Measurements from ENCODE around the gene FCER2. TPM values are rescaled to one million over a fixed set of nuclear protein-coding genes. Genes with fewer than 3 reads are reported as not detected.

FCER2 gene
- total and polyA plus RNA-seq, 2 of the 13 experiments (the other 11 are each of a cell fraction or from before 2014, with no cell fraction given) = not detected

DNA sequence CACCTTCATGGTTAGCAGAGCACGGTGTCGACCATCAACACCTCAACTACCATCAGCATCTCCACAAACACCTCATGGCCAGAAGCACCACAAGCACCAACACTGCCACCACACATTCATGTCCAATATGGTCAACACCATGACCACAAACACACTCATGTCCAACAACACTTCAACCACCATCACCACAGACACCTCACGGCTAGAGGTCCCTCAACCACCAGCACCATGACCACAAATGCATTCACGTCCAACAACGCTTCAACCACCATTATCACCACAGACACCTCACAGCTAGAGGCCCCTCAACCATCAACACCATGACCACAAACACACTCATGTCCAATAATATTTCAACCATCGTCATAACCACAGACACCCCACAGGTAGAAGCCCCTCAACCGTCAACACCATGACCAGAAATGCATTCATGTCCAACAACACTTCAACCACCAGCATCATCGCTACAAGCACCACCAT, 11.1 kb downstream of the FCER2 start (continued):
- TF ChIP-seq EP300 (IDR thresholded peaks at IDR 0.05; ENCODE audit: low read depth in 2 of 2, low read length in 2 of 2) (no peak), EP300 (CRISPR knock-in tag; IDR thresholded peaks at IDR 0.05; ENCODE audit: borderline replicate concordance) (no peak), ZNF775 (CRISPR knock-in tag; IDR thresholded peaks at IDR 0.05; ENCODE audit: borderline replicate concordance) (no peak), JUN (CRISPR knock-in tag; IDR thresholded peaks at IDR 0.05) (no peak), HNRNPUL1 (IDR thresholded peaks at IDR 0.05; ENCODE audit: low read depth, low read length) (no peak), CC2D1A (CRISPR knock-in tag; IDR thresholded peaks at IDR 0.05) (no peak), FOXA1 (IDR thresholded peaks at IDR 0.05) (no peak), FOXA1 (CRISPR knock-in tag; IDR thresholded peaks at IDR 0.05) (no peak)
- TF ChIP-seq, protein P1, sequence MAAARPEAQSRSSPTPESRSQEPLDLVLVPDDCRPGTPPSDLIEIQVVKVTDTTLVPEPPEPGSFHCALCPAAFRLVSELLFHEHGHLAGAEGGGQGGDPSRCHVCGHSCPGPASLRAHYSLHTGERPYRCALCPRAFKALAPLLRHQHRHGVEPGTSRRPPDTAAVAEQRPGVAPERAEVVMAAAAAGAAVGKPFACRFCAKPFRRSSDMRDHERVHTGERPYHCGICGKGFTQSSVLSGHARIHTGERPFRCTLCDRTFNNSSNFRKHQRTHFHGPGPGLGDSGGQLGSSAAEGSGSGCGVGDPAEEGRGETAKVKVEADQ (CRISPR knock-in tag; IDR thresholded peaks at IDR 0.05; ENCODE audit: borderline replicate concordance) = no peak
- TF ChIP-seq, protein P2, sequence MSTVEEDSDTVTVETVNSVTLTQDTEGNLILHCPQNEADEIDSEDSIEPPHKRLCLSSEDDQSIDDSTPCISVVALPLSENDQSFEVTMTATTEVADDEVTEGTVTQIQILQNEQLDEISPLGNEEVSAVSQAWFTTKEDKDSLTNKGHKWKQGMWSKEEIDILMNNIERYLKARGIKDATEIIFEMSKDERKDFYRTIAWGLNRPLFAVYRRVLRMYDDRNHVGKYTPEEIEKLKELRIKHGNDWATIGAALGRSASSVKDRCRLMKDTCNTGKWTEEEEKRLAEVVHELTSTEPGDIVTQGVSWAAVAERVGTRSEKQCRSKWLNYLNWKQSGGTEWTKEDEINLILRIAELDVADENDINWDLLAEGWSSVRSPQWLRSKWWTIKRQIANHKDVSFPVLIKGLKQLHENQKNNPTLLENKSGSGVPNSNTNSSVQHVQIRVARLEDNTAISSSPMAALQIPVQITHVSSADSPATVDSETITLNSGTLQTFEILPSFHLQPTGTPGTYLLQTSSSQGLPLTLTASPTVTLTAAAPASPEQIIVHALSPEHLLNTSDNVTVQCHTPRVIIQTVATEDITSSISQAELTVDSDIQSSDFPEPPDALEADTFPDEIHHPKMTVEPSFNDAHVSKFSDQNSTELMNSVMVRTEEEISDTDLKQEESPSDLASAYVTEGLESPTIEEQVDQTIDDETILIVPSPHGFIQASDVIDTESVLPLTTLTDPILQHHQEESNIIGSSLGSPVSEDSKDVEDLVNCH (CRISPR knock-in tag; IDR thresholded peaks at IDR 0.05) = no peak

DNA sequence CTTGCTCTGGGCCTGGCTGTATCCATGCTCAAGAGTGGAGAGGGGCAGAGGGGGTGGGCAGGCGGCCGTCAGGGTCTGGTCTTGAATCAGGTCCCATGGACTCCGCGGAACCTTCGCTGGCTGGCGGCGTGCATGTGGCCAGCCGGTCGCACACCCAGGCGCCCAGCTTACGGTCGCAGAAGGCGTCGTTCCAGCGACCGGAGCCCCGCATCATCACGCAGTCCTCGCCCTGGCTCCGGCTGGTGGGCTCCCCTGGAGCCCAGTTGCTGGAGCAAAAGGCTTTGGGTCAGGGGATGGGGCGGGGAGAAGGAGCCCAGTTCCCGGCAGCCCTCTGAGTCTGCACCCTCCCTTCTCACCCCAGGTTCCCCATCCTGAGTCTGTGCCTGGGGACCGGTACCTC, 12.8 kb downstream of the FCER2 start:
- Histone ChIP-seq H3K4me2 (ENCODE audit: low read depth, low read length) (no peak overlapping the region), H3K4me1 (ENCODE audit: insufficient read depth, low read length) (no peaks in the 10 kb centered on the region), H4K20me1 (ENCODE audit: insufficient read depth, low read length) (no peaks in the 10 kb centered on the region), H3K9me3 (ENCODE audit: low read length) (no peaks in the 10 kb centered on the region), H3K27me3 (ENCODE audit: control insufficient read depth in 1 of 2, insufficient read depth in 2 of 2, low read length in 2 of 2) (peaks cover 3 to 14% of the 10 kb centered on the region in 2 experiments; a peak in 4 of 5 replicates), H3K79me2 (ENCODE audit: insufficient read depth, low read length) (no peaks in the 10 kb centered on the region), H3K4me3 (replicated peaks in 1 of 3; ENCODE audit: insufficient read depth in 1 of 3, low read depth in 2 of 3, low read length in 3 of 3) (no peak overlapping the region), H3K27ac (ENCODE audit: extremely low read length, insufficient read depth, low read length) (no peak overlapping the region), H2AFZ (ENCODE audit: low read length) (no peak overlapping the region), H3K36me3 (replicated peaks in 1 of 2; ENCODE audit: control insufficient read depth in 1 of 2, insufficient read depth in 2 of 2, low read length in 2 of 2) (no peaks in the 10 kb centered on the region), H3K9ac (ENCODE audit: insufficient read depth, low read depth, low read length) (no peak overlapping the region)
- in situ Hi-C loops (cut with HindIII; ENCODE audit: extremely low pct_ligation_motif_present, low pct_unique_long_range_greater_than_20kb) = loop anchor here (10.0 kb wide), 1 partner anchor 106 kb away; no protein-coding TSS in a partner anchor
- POLR2A ChIA-PET = no interaction called here
- ATAC-seq = no peak
- CTCF ChIA-PET (ENCODE audit: low intra/inter-chr PET ratio, low total read pairs) = no interaction called here
- no peak for FAIRE-seq
- BruUV-seq (replicated peaks) = no TSS peak
- intact Hi-C loops (cut with micrococcal nuclease; ENCODE audit: unreplicated experiment) = no loop called here
- WGBS (ENCODE audit: low lambda C conversion rate) = 93% methylated on average over 1 of the region's 23 CpGs
- DNase-seq (ENCODE audit: low spot score) = no peak
- TF ChIP-seq, protein P3, sequence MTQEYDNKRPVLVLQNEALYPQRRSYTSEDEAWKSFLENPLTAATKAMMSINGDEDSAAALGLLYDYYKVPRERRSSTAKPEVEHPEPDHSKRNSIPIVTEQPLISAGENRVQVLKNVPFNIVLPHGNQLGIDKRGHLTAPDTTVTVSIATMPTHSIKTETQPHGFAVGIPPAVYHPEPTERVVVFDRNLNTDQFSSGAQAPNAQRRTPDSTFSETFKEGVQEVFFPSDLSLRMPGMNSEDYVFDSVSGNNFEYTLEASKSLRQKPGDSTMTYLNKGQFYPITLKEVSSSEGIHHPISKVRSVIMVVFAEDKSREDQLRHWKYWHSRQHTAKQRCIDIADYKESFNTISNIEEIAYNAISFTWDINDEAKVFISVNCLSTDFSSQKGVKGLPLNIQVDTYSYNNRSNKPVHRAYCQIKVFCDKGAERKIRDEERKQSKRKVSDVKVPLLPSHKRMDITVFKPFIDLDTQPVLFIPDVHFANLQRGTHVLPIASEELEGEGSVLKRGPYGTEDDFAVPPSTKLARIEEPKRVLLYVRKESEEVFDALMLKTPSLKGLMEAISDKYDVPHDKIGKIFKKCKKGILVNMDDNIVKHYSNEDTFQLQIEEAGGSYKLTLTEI (CRISPR knock-in tag; conservative IDR thresholded peaks at IDR 0.05) = no peak
- TF ChIP-seq ZNF451 (CRISPR knock-in tag; IDR thresholded peaks at IDR 0.05) (no peak), MIER3 (CRISPR knock-in tag; IDR thresholded peaks at IDR 0.05; ENCODE audit: borderline replicate concordance) (no peak), ZNF282 (IDR thresholded peaks at IDR 0.05; ENCODE audit: partially characterized antibody) (no peak), HOXA3 (CRISPR knock-in tag; IDR thresholded peaks at IDR 0.05) (no peak), ZNF792 (CRISPR knock-in tag; IDR thresholded peaks at IDR 0.05) (no peak), ZNF83 (CRISPR knock-in tag; IDR thresholded peaks at IDR 0.05; ENCODE audit: borderline replicate concordance) (no peak)
- TF ChIP-seq, protein P4, sequence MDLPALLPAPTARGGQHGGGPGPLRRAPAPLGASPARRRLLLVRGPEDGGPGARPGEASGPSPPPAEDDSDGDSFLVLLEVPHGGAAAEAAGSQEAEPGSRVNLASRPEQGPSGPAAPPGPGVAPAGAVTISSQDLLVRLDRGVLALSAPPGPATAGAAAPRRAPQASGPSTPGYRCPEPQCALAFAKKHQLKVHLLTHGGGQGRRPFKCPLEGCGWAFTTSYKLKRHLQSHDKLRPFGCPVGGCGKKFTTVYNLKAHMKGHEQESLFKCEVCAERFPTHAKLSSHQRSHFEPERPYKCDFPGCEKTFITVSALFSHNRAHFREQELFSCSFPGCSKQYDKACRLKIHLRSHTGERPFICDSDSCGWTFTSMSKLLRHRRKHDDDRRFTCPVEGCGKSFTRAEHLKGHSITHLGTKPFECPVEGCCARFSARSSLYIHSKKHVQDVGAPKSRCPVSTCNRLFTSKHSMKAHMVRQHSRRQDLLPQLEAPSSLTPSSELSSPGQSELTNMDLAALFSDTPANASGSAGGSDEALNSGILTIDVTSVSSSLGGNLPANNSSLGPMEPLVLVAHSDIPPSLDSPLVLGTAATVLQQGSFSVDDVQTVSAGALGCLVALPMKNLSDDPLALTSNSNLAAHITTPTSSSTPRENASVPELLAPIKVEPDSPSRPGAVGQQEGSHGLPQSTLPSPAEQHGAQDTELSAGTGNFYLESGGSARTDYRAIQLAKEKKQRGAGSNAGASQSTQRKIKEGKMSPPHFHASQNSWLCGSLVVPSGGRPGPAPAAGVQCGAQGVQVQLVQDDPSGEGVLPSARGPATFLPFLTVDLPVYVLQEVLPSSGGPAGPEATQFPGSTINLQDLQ (CRISPR knock-in tag; IDR thresholded peaks at IDR 0.05) = no peak
